HL-60 (cell line): ENCODE results near the gene NBAS.

Experiments used
- DNase-seq, 2 experiments: peaks; one replicate each; pipeline ENCODE4 v3.0.0-alpha.2; 2010 to 2020; ENCODE audit warnings: low read depth in 1 of 2, low spot score in 1 of 2
- H3K27ac ChIP-seq: fragments of 250-450 bp; sonication (Bioruptor Pico); replicated peaks from 2 replicates; pipeline ENCODE4 v1.5.1; 2020; ENCODE audit warnings: mild to moderate bottlenecking, moderate library complexity
- H3K27me3 ChIP-seq: fragments of 250-450 bp; sonication (Bioruptor Pico); 2 replicates; pipeline ENCODE4 v1.5.1; 2021; ENCODE audit warnings: mild to moderate bottlenecking, moderate library complexity; ENCODE audit not compliant: insufficient read depth, poor library complexity, severe bottlenecking
- H3K4me3 ChIP-seq: replicated peaks from 2 replicates; pipeline ENCODE4 v1.5.1; 2011; ENCODE audit warnings: mild to moderate bottlenecking, control low read depth, low read length; ENCODE audit not compliant: insufficient read depth
- GABPA ChIP-seq: IDR thresholded peaks from 2 replicates; pipeline ENCODE4 v1.6.1; 2012; ENCODE audit warnings: low read depth
- POLR2AphosphoS5 ChIP-seq: IDR thresholded peaks from 2 replicates; pipeline ENCODE4 v1.6.1; 2012; ENCODE audit warnings: low read depth
- SPI1 ChIP-seq: IDR thresholded peaks from 2 replicates; pipeline ENCODE4 v1.6.1; 2012; ENCODE audit warnings: low read depth, mild to moderate bottlenecking, borderline replicate concordance
- TF ChIP-seq, protein P1 (sequence below): IDR thresholded peaks from one replicate; pipeline ENCODE4 v1.5.1; 2011; ENCODE audit warnings: low read length, control low read depth, inconsistent platforms; ENCODE audit not compliant: insufficient read depth
- TF ChIP-seq, protein P2 (sequence below): IDR thresholded peaks from 2 replicates; pipeline ENCODE4 v1.6.1; 2012; ENCODE audit warnings: low read depth; ENCODE audit not compliant: insufficient replicate concordance

NBAS gene

DNA sequence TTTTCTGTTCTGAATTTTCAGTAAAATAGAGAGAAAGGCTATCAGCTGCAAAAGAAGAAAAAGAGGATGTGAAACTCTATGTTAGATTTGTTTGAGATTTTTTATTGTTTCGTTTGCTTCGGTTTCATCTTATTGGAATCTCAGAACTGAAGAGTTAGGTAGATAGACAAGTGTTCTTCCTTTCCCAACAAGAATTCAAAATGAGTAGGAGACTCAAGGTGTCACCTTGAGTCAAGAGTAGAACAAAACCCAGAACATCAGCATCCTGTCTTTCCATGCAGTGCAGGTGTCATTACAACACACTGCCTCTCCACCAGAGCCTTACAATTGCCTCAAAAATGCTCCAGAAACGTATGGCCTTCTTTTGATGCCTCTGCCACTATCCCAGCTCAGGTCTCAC lies 21.1 kb downstream of the NBAS start:
- H3K27me3 ChIP-seq, result no peaks in the 10 kb centered on the region
- DNase-seq, result no peak
- H3K27ac ChIP-seq, result no peak overlapping the region
- H3K4me3 ChIP-seq, result no peak overlapping the region
- no peak for TF ChIP-seq GABPA
- TF ChIP-seq SPI1, result no peak
- no peak for TF ChIP-seq POLR2AphosphoS5
- TF ChIP-seq, protein P1, sequence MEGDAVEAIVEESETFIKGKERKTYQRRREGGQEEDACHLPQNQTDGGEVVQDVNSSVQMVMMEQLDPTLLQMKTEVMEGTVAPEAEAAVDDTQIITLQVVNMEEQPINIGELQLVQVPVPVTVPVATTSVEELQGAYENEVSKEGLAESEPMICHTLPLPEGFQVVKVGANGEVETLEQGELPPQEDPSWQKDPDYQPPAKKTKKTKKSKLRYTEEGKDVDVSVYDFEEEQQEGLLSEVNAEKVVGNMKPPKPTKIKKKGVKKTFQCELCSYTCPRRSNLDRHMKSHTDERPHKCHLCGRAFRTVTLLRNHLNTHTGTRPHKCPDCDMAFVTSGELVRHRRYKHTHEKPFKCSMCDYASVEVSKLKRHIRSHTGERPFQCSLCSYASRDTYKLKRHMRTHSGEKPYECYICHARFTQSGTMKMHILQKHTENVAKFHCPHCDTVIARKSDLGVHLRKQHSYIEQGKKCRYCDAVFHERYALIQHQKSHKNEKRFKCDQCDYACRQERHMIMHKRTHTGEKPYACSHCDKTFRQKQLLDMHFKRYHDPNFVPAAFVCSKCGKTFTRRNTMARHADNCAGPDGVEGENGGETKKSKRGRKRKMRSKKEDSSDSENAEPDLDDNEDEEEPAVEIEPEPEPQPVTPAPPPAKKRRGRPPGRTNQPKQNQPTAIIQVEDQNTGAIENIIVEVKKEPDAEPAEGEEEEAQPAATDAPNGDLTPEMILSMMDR, result no peak
- TF ChIP-seq, protein P2, sequence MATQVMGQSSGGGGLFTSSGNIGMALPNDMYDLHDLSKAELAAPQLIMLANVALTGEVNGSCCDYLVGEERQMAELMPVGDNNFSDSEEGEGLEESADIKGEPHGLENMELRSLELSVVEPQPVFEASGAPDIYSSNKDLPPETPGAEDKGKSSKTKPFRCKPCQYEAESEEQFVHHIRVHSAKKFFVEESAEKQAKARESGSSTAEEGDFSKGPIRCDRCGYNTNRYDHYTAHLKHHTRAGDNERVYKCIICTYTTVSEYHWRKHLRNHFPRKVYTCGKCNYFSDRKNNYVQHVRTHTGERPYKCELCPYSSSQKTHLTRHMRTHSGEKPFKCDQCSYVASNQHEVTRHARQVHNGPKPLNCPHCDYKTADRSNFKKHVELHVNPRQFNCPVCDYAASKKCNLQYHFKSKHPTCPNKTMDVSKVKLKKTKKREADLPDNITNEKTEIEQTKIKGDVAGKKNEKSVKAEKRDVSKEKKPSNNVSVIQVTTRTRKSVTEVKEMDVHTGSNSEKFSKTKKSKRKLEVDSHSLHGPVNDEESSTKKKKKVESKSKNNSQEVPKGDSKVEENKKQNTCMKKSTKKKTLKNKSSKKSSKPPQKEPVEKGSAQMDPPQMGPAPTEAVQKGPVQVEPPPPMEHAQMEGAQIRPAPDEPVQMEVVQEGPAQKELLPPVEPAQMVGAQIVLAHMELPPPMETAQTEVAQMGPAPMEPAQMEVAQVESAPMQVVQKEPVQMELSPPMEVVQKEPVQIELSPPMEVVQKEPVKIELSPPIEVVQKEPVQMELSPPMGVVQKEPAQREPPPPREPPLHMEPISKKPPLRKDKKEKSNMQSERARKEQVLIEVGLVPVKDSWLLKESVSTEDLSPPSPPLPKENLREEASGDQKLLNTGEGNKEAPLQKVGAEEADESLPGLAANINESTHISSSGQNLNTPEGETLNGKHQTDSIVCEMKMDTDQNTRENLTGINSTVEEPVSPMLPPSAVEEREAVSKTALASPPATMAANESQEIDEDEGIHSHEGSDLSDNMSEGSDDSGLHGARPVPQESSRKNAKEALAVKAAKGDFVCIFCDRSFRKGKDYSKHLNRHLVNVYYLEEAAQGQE, result no peak

DNA sequence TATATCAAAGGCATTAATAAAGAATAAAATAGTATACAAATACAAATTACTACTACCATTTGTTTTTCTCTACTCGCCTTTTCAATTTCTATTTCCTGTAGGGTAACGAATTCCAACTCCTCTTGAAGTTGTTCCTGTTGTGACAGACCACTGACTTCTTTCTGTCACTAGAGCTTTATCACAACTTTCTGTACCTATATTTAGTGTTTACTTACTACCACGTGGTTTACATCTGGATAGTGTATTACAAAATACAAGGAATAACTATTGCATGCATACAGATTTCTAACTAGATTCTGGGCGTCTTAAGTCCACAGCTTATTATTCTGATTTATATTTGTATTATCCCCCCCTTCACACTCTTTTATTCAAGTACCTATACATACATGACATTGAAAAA lies 22.3 kb downstream of the NBAS start:
- DNase-seq, result no peak
- no peak for TF ChIP-seq SPI1
- TF ChIP-seq, protein P1, result no peak
- no peak for TF ChIP-seq GABPA
- TF ChIP-seq, protein P2, result no peak
- TF ChIP-seq POLR2AphosphoS5, result no peak
- H3K4me3 ChIP-seq, result no peak overlapping the region
- no peaks in the 10 kb centered on the region for H3K27me3 ChIP-seq
- no peak overlapping the region for H3K27ac ChIP-seq

DNA sequence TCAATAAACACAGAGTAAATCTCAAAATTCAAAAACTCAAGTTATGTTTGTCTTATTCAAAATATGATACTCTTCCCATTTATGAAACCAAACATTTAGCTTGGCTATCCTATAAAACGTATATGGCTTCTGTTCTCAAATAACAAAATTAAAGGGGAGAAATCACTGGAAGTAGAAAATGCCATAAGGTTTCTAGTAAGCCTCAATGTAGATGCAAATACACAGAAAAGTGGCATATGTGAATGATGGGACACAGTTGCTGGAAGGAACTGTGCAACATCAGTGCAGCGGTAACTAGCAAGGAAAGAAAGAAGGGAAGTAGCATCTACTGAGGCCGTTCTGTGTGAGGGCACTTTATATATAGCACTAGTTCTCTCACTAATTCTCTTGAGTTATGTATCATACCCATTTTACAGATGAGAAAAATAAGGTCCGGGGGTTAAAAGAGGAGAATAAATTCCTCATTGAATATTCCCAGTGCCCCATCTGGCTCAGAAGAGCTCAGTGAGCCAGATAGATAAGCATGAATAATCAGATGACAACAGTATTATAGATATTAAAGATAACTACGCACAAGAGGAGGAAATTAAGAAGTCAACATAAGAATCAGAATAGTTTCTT lies 27.2 kb downstream of the NBAS start:
- no peak for DNase-seq
- H3K27me3 ChIP-seq, result no peaks in the 10 kb centered on the region
- no peak overlapping the region for H3K27ac ChIP-seq
- H3K4me3 ChIP-seq, result no peak overlapping the region
- TF ChIP-seq SPI1 (no peak), GABPA (no peak), POLR2AphosphoS5 (no peak)
- TF ChIP-seq, protein P1, result no peak
- TF ChIP-seq, protein P2, result no peak
